Measurements from ENCODE around the gene ZNF143.

DNA sequence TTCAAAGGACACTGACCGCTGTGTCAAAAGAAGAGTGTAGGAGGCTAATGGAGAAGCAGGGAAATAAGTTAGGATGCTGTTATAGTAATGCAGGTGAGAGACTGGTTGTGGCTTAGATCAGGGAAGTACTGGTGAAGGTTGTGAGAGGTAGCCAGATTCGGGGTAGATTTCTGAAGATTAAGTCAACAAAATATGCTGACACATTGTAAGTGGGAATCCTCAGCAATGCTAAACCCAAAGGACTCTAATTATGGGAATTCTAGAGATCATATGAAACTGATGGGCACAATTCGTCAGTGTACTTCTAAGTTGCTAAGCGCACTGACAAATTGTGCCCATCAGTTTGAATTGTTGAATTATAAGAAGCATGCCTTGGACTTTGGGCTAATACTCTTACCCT lies 10.0 kb downstream of the ZNF143 start:
- TF ChIP-seq, protein P1, sequence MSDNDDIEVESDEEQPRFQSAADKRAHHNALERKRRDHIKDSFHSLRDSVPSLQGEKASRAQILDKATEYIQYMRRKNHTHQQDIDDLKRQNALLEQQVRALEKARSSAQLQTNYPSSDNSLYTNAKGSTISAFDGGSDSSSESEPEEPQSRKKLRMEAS (CRISPR knock-in tag; IDR thresholded peaks at IDR 0.05), result no peak
- TF ChIP-seq FOXP1 (CRISPR knock-in tag; IDR thresholded peaks at IDR 0.05; ENCODE audit: borderline replicate concordance) (no peak), ESRRA (CRISPR knock-in tag; IDR thresholded peaks at IDR 0.05; ENCODE audit: borderline replicate concordance) (no peak), CREM (CRISPR knock-in tag; IDR thresholded peaks at IDR 0.05) (no peak), ZBTB21 (CRISPR knock-in tag; IDR thresholded peaks at IDR 0.05; ENCODE audit: borderline replicate concordance) (no peak), SP1 (CRISPR knock-in tag; conservative IDR thresholded peaks at IDR 0.05) (no peak)
- TF ChIP-seq, protein P2, sequence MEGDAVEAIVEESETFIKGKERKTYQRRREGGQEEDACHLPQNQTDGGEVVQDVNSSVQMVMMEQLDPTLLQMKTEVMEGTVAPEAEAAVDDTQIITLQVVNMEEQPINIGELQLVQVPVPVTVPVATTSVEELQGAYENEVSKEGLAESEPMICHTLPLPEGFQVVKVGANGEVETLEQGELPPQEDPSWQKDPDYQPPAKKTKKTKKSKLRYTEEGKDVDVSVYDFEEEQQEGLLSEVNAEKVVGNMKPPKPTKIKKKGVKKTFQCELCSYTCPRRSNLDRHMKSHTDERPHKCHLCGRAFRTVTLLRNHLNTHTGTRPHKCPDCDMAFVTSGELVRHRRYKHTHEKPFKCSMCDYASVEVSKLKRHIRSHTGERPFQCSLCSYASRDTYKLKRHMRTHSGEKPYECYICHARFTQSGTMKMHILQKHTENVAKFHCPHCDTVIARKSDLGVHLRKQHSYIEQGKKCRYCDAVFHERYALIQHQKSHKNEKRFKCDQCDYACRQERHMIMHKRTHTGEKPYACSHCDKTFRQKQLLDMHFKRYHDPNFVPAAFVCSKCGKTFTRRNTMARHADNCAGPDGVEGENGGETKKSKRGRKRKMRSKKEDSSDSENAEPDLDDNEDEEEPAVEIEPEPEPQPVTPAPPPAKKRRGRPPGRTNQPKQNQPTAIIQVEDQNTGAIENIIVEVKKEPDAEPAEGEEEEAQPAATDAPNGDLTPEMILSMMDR (IDR thresholded peaks at IDR 0.05), result no peak
- TF ChIP-seq, protein P3, sequence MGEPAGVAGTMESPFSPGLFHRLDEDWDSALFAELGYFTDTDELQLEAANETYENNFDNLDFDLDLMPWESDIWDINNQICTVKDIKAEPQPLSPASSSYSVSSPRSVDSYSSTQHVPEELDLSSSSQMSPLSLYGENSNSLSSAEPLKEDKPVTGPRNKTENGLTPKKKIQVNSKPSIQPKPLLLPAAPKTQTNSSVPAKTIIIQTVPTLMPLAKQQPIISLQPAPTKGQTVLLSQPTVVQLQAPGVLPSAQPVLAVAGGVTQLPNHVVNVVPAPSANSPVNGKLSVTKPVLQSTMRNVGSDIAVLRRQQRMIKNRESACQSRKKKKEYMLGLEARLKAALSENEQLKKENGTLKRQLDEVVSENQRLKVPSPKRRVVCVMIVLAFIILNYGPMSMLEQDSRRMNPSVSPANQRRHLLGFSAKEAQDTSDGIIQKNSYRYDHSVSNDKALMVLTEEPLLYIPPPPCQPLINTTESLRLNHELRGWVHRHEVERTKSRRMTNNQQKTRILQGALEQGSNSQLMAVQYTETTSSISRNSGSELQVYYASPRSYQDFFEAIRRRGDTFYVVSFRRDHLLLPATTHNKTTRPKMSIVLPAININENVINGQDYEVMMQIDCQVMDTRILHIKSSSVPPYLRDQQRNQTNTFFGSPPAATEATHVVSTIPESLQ (CRISPR knock-in tag; IDR thresholded peaks at IDR 0.05), result no peak
- TF ChIP-seq, protein P4, sequence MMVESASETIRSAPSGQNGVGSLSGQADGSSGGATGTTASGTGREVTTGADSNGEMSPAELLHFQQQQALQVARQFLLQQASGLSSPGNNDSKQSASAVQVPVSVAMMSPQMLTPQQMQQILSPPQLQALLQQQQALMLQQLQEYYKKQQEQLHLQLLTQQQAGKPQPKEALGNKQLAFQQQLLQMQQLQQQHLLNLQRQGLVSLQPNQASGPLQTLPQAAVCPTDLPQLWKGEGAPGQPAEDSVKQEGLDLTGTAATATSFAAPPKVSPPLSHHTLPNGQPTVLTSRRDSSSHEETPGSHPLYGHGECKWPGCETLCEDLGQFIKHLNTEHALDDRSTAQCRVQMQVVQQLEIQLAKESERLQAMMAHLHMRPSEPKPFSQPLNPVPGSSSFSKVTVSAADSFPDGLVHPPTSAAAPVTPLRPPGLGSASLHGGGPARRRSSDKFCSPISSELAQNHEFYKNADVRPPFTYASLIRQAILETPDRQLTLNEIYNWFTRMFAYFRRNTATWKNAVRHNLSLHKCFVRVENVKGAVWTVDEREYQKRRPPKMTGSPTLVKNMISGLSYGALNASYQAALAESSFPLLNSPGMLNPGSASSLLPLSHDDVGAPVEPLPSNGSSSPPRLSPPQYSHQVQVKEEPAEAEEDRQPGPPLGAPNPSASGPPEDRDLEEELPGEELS (CRISPR knock-in tag; IDR thresholded peaks at IDR 0.05), result no peak

Data from WTC11 (cell line).